GM19023 (cell line): ENCODE data around the gene VTCN1.
"Not testable (repeated sequence)": the region's sequence is repeated elsewhere in the genome, so short reads cannot be mapped to it uniquely, and the experiment has no call there.

ENCODE experiments used
- ATAC-seq: cut with Tn5 transposase; IDR thresholded peaks from one replicate; pipeline ENCODE4 v1.9.1; 2021; ENCODE audit warnings: mild to moderate bottlenecking, moderate library complexity; ENCODE audit not compliant: unreplicated experiment

Gene VTCN1

GRCh38 chr1:117128323-117129079, 82.2 kb downstream of the VTCN1 start:
- no peak for ATAC-seq

GRCh38 chr1:117127795-117128194, 82.9 kb downstream of the VTCN1 start:
- no peak for ATAC-seq

- no peak for ATAC-seq
Observed at GRCh38 chr1:117124661-117125060, 86.1 kb downstream of the VTCN1 start.

- ATAC-seq: no peak
Observed at GRCh38 chr1:117123274-117123673, 87.5 kb downstream of the VTCN1 start.

- ATAC-seq: no peak
Observed at GRCh38 chr1:117122330-117123025, 88.2 kb downstream of the VTCN1 start.

GRCh38 chr1:117121589-117122329, 89.0 kb downstream of the VTCN1 start, which contains the start of gene TRIM45:
Gene TRIM45 (minus strand): TSS chr1:117121749. CDS start chr1:117121201, 548 bp downstream.
- ATAC-seq: peak; percentile 92

GRCh38 chr1:117120774-117121588, 89.7 kb downstream of the VTCN1 start:
- ATAC-seq: no peak

GRCh38 chr1:117119144-117119543, 91.6 kb downstream of the VTCN1 start:
- ATAC-seq: not testable (repeated sequence)

GRCh38 chr1:117118137-117118536, 92.6 kb downstream of the VTCN1 start:
- ATAC-seq: no peak

- ATAC-seq: no peak
Observed at GRCh38 chr1:117117697-117118096, 93.0 kb downstream of the VTCN1 start.

GRCh38 chr1:117116784-117117130, 94.0 kb downstream of the VTCN1 start:
- no peak for ATAC-seq

GRCh38 chr1:117116090-117116783, 94.5 kb downstream of the VTCN1 start:
- ATAC-seq: no peak

GRCh38 chr1:117114877-117115276, 95.8 kb downstream of the VTCN1 start:
- ATAC-seq: no peak

- no peak for ATAC-seq
Observed at GRCh38 chr1:117113199-117113598, 97.5 kb downstream of the VTCN1 start.

- ATAC-seq: no peak
Observed at GRCh38 chr1:117112047-117112717, 98.5 kb downstream of the VTCN1 start.

- no peak for ATAC-seq
Observed at GRCh38 chr1:117110774-117111173, 100.0 kb downstream of the VTCN1 start.

GRCh38 chr1:117107364-117107763, 103.4 kb downstream of the VTCN1 start:
- no peak for ATAC-seq

- no peak for ATAC-seq
Observed at GRCh38 chr1:117106478-117106877, 104.2 kb downstream of the VTCN1 start.

- ATAC-seq: no peak
Observed at GRCh38 chr1:117105722-117106121, 105.0 kb downstream of the VTCN1 start.

GRCh38 chr1:117104986-117105385, 105.7 kb downstream of the VTCN1 start:
- no peak for ATAC-seq
